PC-3 (cell line): ENCODE results near the gene KLK8. TPM values are rescaled to one million over a fixed set of nuclear protein-coding genes. Genes with fewer than 3 reads are reported as not detected.

ENCODE experiments used
- ATAC-seq: fragments of 200-7000 bp; cut with Tn5 transposase; 2 replicates; pipeline ENCODE4 v1.9.1; 2020; ENCODE audit warnings: mild to moderate bottlenecking, moderate library complexity
- BruUV-seq: library from RNA; stranded (reverse); fragments of 400-500 nt; replicated peaks from 2 replicates; lab custom pipeline; 2021; lab: Mats Ljungman, UMichigan
- CTCF ChIA-PET: fragments of 300-600 bp; sonication (Branson Sonifier 250); formaldehyde crosslinking; loops from one replicate; lab custom pipeline; 2022; ENCODE audit warnings: antibody characterized with exemption; lab: Charles Lee
- POLR2A ChIA-PET: fragments of 300-600 bp; sonication (Branson Sonifier 250); formaldehyde crosslinking; loops from one replicate; lab custom pipeline; 2022; ENCODE audit warnings: antibody characterized with exemption; ENCODE audit not compliant: unreplicated experiment; lab: Charles Lee
- DNase-seq: peaks from one replicate; pipeline ENCODE4 v3.0.0-alpha.2; 2015
- H2AFZ ChIP-seq: fragments of 300-600 bp; sonication (generic); 2 replicates; pipeline ENCODE4 v1.6.0; 2016; ENCODE audit warnings: antibody characterized with exemption, low read length
- H3F3A ChIP-seq: fragments of 300-600 bp; sonication (generic); one replicate; pipeline ENCODE4 v1.6.0; 2017; ENCODE audit warnings: antibody characterized with exemption, low read length, control low read depth, mild to moderate bottlenecking; ENCODE audit not compliant: unreplicated experiment
- H3K27ac ChIP-seq: fragments of 300-600 bp; sonication (generic); 2 replicates; pipeline ENCODE4 v1.5.1; 2016; ENCODE audit warnings: mild to moderate bottlenecking, low read length
- H3K27me3 ChIP-seq: fragments of 300-600 bp; sonication (generic); 2 replicates; pipeline ENCODE4 v1.6.1; 2016; ENCODE audit warnings: low read length, mixed read lengths
- H3K36me3 ChIP-seq: fragments of 300-600 bp; sonication (generic); 2 replicates; pipeline ENCODE4 v1.6.1; 2016; ENCODE audit warnings: low read depth, mixed run types, low read length, mixed read lengths
- H3K4me1 ChIP-seq: fragments of 300-600 bp; sonication (generic); 2 replicates; pipeline ENCODE4 v1.5.1; 2016; ENCODE audit warnings: low read length; ENCODE audit not compliant: insufficient read depth
- H3K4me2 ChIP-seq: fragments of 300-600 bp; sonication (generic); 2 replicates; pipeline ENCODE4 v1.6.0; 2016; ENCODE audit warnings: low read length
- H3K4me3 ChIP-seq: fragments of 300-600 bp; sonication (generic); 2 replicates; pipeline ENCODE4 v1.5.1; 2016; ENCODE audit warnings: mild to moderate bottlenecking, low read length, mixed read lengths
- H3K79me2 ChIP-seq: fragments of 300-600 bp; sonication (generic); 2 replicates; pipeline ENCODE4 v1.6.1; 2017; ENCODE audit warnings: low read length, mixed read lengths
- H3K9ac ChIP-seq: fragments of 300-600 bp; sonication (generic); 2 replicates; pipeline ENCODE4 v1.6.0; 2016; ENCODE audit warnings: mild to moderate bottlenecking, low read length
- H3K9me2 ChIP-seq: fragments of 300-600 bp; sonication (generic); replicated peaks from 2 replicates; pipeline ENCODE4 v1.6.1; 2016; ENCODE audit warnings: mixed run types, low read length, mixed read lengths
- H3K9me3 ChIP-seq: fragments of 300-600 bp; sonication (generic); 2 replicates; pipeline ENCODE4 v1.6.1; 2016; ENCODE audit warnings: low read length, mixed read lengths
- H4K20me1 ChIP-seq: fragments of 300-600 bp; sonication (generic); 2 replicates; pipeline ENCODE4 v1.6.1; 2016; ENCODE audit warnings: low read length, mixed read lengths
- EZH2 ChIP-seq: fragments of 300-600 bp; sonication (generic); IDR thresholded peaks from one replicate; pipeline ENCODE4 v1.6.1; 2017; ENCODE audit warnings: antibody characterized with exemption, mild to moderate bottlenecking, low read length; ENCODE audit not compliant: unreplicated experiment
- EZH2phosphoT487 ChIP-seq: fragments of 300-600 bp; sonication (generic); IDR thresholded peaks from 2 replicates; pipeline ENCODE4 v1.6.1; 2018; ENCODE audit warnings: mild to moderate bottlenecking, antibody characterized with exemption, low read length, borderline replicate concordance
- intact Hi-C: fragments of 100-400 bp; cut with micrococcal nuclease; formaldehyde crosslinking; loops from 2 replicates; pipeline ENCODE4 v1.9.0; 2023
- total RNA-seq: library from RNA; depleted of rRNA; stranded (reverse); fragments of >200 nt; gene quantifications from 2 replicates; pipeline ENCODE4 v1.2.3, GENCODE V29; 2014
- TF ChIP-seq, protein P1 (sequence below): fragments of 300-600 bp; sonication (generic); conservative IDR thresholded peaks from 2 replicates; pipeline ENCODE4 v1.5.1; 2017; ENCODE audit warnings: antibody characterized with exemption, low read depth, mild to moderate bottlenecking, low read length

Gene KLK8
- total RNA-seq, 1 experiment from 2014 or later = 2.3 TPM

DNA sequence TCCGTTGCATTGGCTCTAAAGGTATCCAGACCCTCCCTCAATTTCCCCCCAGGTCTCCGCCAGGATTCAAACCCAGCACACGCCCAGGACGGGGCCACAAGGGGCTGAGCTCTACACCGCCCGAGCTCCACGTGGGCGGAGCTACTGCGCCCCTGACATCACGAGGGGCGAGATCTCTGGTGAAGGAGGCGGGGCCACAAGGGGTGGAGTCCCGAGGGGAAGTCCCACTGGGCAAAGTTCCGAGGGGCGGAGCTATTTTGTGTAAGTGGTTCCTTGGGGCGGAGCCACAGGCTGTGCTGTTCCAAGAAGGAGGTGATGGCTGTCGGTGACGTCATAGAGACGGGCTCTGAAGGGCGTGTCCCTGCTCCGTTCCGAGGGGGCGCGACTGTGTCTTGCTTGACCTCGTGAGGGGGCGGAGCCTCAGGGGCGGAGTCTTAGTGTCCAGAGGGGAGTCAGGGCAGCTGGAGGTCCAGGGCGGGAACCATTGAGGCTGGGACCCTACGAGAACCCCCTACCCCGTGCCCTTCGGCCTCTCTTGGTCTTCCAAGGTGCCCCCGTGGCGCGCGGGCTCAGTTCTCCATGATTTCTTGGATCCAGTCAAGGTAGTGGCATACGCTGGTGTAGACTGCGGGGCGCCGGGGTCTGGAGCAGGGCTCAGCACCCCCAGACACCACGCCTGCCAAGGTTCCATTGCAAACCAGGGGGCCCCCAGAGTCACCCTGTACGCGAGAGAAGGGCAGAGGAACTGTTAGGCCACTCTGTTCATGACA is 1.3 kb upstream of the KLK8 start:
- H3K9ac ChIP-seq = no peak overlapping the region
- no peak overlapping the region for H3K27ac ChIP-seq
- H3K4me1 ChIP-seq = peaks cover 11% of the 10 kb centered on the region
- TF ChIP-seq, protein P1, sequence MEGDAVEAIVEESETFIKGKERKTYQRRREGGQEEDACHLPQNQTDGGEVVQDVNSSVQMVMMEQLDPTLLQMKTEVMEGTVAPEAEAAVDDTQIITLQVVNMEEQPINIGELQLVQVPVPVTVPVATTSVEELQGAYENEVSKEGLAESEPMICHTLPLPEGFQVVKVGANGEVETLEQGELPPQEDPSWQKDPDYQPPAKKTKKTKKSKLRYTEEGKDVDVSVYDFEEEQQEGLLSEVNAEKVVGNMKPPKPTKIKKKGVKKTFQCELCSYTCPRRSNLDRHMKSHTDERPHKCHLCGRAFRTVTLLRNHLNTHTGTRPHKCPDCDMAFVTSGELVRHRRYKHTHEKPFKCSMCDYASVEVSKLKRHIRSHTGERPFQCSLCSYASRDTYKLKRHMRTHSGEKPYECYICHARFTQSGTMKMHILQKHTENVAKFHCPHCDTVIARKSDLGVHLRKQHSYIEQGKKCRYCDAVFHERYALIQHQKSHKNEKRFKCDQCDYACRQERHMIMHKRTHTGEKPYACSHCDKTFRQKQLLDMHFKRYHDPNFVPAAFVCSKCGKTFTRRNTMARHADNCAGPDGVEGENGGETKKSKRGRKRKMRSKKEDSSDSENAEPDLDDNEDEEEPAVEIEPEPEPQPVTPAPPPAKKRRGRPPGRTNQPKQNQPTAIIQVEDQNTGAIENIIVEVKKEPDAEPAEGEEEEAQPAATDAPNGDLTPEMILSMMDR = no peak
- no peak for TF ChIP-seq EZH2
- TF ChIP-seq EZH2phosphoT487 = no peak
- POLR2A ChIA-PET = no interaction called here
- no peaks in the 10 kb centered on the region for H4K20me1 ChIP-seq
- no peaks in the 10 kb centered on the region for H3F3A ChIP-seq
- no peaks in the 10 kb centered on the region for H3K9me3 ChIP-seq
- peaks cover under 1% of the 10 kb centered on the region; the same call in 1 of the 2 replicates for H3K27me3 ChIP-seq
- H3K4me2 ChIP-seq = peak overlapping the region; percentile 44
- no peaks in the 10 kb centered on the region for H3K36me3 ChIP-seq
- no peaks in the 10 kb centered on the region for H3K9me2 ChIP-seq
- intact Hi-C loops = no loop called here
- H2AFZ ChIP-seq = peak overlapping the region; percentile 40; the same call in 1 of the 2 replicates
- H3K4me3 ChIP-seq = peak overlapping the region; percentile 14; the same call in 1 of the 2 replicates
- BruUV-seq = no TSS peak
- no peaks in the 10 kb centered on the region for H3K79me2 ChIP-seq
- ATAC-seq (peak; percentile 13; the same call in 1 of the 2 replicates), DNase-seq (peak; percentile 70)
- CTCF ChIA-PET = interaction anchor here (0.6 kb wide), 1 partner anchor 278 kb away, joined by 4 read pairs; no protein-coding TSS in a partner anchor

DNA sequence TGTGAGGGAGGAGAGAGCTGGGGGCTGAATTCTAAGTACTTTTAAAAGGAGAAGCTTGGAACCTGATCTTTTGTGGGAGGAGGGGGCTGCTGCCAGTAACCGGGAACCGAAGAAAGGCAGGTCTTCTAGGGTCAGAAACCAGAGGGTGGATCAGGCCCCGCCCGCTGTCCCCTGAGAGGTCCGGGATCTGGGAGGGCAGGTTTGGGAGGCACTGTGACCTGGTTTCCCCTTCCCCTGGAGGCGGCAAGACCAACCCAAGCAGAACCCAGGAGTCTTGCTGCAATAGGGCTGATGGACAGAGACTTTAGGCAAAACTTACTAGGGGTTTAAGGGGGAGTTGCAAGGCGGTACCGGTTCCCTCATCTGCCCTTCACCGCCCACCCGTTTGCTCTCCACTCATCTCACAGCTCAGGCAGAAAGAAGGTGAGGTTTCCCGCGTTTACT is 707 bp upstream of the KLK8 start:
- Histone ChIP-seq H3K4me1 (peaks cover 11% of the 10 kb centered on the region), H3K4me2 (peak overlapping the region; percentile 44), H3K36me3 (no peaks in the 10 kb centered on the region), H2AFZ (peak overlapping the region; percentile 40; the same call in 1 of the 2 replicates), H3K27me3 (peaks cover 3% of the 10 kb centered on the region; the same call in 1 of the 2 replicates), H3K4me3 (peak overlapping the region; percentile 14; the same call in 1 of the 2 replicates), H3K9ac (no peak overlapping the region), H3K27ac (no peak overlapping the region), H3K9me2 (no peaks in the 10 kb centered on the region), H3K9me3 (no peaks in the 10 kb centered on the region), H4K20me1 (no peaks in the 10 kb centered on the region), H3K79me2 (no peaks in the 10 kb centered on the region), H3F3A (no peaks in the 10 kb centered on the region)
- ChIA-PET CTCF (interaction anchor here (0.6 kb wide), 1 partner anchor 277 kb away, joined by 4 read pairs; no protein-coding TSS in a partner anchor), POLR2A (no interaction called here)
- intact Hi-C loops = no loop called here
- DNase-seq = no peak
- no peak for ATAC-seq
- TF ChIP-seq EZH2phosphoT487 (no peak), EZH2 (no peak)
- TF ChIP-seq, protein P1 = no peak
- BruUV-seq = no TSS peak
